Measurements from ENCODE around the gene ZNF367.

DNA sequence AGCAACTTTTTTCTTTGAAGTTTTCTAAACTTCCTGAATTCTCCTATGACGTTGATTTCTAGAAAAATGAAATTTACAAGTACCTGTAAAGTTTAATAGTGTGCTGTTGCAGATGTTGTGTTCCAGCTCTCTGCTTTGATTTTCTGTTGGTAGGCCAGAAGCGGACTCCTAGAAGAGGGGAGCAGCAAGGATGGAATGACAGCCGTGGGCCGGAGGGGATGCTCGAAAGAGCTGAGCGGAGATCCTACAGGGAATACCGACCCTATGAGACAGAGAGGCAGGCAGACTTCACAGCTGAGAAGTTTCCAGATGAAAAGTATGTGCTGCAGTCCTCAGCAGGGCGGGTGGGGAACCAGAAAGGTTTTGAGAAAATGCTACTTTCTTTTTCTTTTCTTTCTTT lies 40.1 kb upstream of the ZNF367 start:
- TF ChIP-seq, protein P1, sequence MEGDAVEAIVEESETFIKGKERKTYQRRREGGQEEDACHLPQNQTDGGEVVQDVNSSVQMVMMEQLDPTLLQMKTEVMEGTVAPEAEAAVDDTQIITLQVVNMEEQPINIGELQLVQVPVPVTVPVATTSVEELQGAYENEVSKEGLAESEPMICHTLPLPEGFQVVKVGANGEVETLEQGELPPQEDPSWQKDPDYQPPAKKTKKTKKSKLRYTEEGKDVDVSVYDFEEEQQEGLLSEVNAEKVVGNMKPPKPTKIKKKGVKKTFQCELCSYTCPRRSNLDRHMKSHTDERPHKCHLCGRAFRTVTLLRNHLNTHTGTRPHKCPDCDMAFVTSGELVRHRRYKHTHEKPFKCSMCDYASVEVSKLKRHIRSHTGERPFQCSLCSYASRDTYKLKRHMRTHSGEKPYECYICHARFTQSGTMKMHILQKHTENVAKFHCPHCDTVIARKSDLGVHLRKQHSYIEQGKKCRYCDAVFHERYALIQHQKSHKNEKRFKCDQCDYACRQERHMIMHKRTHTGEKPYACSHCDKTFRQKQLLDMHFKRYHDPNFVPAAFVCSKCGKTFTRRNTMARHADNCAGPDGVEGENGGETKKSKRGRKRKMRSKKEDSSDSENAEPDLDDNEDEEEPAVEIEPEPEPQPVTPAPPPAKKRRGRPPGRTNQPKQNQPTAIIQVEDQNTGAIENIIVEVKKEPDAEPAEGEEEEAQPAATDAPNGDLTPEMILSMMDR (IDR thresholded peaks at IDR 0.05; ENCODE audit: low read depth, low read length, missing input control) = no peak
- TF ChIP-seq, protein P2, sequence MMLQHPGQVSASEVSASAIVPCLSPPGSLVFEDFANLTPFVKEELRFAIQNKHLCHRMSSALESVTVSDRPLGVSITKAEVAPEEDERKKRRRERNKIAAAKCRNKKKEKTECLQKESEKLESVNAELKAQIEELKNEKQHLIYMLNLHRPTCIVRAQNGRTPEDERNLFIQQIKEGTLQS (IDR thresholded peaks at IDR 0.05) = no peak
- TF ChIP-seq YY1 (IDR thresholded peaks at IDR 0.05) (no peak), TAF1 (conservative IDR thresholded peaks at IDR 0.05) (no peak), RAD21 (IDR thresholded peaks at IDR 0.05) (no peak), NR2F2 (IDR thresholded peaks at IDR 0.05) (no peak)
- TF ChIP-seq, protein P3, sequence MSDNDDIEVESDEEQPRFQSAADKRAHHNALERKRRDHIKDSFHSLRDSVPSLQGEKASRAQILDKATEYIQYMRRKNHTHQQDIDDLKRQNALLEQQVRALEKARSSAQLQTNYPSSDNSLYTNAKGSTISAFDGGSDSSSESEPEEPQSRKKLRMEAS (IDR thresholded peaks at IDR 0.05) = no peak
